Kidney glomerular epithelial cell (primary cell): ENCODE measurements around the gene SCN2A.

Experiments
- DNase-seq: peaks from one replicate; lab custom pipeline; 2025; lab: John Stamatoyannopoulos, UW

SCN2A gene

GRCh38 chr2:165239230-165239629, at the start of gene SCN2A:
TSS of gene SCN2A (plus strand) at chr2:165239414. CDS start at chr2:165295824, 56,410 bp downstream.
- peak; percentile 75 for DNase-seq

- DNase-seq: no peak
These were observed 48.0 kb upstream of the SCN2A start for GRCh38 chr2:165191096-165191728.

- DNase-seq: no peak
These were observed 46.5 kb upstream of the SCN2A start for GRCh38 chr2:165192729-165193128.

- no peak for DNase-seq
These were observed 45.9 kb upstream of the SCN2A start for GRCh38 chr2:165193178-165193777.

- DNase-seq: peak; percentile 22
These were observed 42.8 kb upstream of the SCN2A start for GRCh38 chr2:165196411-165196810.

- DNase-seq: peak; percentile 17
These were observed 41.9 kb upstream of the SCN2A start for GRCh38 chr2:165197346-165197745.

- DNase-seq: no peak
These were observed 41.0 kb upstream of the SCN2A start for GRCh38 chr2:165198181-165198580.

GRCh38 chr2:165202239-165202638, 37.0 kb upstream of the SCN2A start:
- peak; percentile 47 for DNase-seq

- DNase-seq: peak; percentile 59
These were observed 35.3 kb upstream of the SCN2A start, which contains the start of gene SCN3A for GRCh38 chr2:165203689-165204559. TSS of gene SCN3A (minus strand) at chr2:165204050. CDS start at chr2:165176394, 27,656 bp downstream.

- no peak for DNase-seq
These were observed 33.3 kb upstream of the SCN2A start for GRCh38 chr2:165205865-165206264.

- DNase-seq: no peak
These were observed 31.1 kb upstream of the SCN2A start for GRCh38 chr2:165208094-165208493.

- no peak for DNase-seq
These were observed 25.1 kb upstream of the SCN2A start for GRCh38 chr2:165214093-165214492.

- no peak for DNase-seq
These were observed 19.7 kb upstream of the SCN2A start for GRCh38 chr2:165219481-165219880.

GRCh38 chr2:165224941-165225340, 14.3 kb upstream of the SCN2A start:
- DNase-seq: no peak

- DNase-seq: no peak
These were observed 11.6 kb upstream of the SCN2A start for GRCh38 chr2:165227571-165227970.

- no peak for DNase-seq
These were observed 2.2 kb upstream of the SCN2A start for GRCh38 chr2:165237056-165237455.

GRCh38 chr2:165238295-165238694, 919 bp upstream of the SCN2A start:
- DNase-seq: peak; percentile 13

GRCh38 chr2:165239856-165240515, 772 bp downstream of the SCN2A start:
- DNase-seq: no peak

- no peak for DNase-seq
These were observed 1.7 kb downstream of the SCN2A start for GRCh38 chr2:165240916-165241315.

- DNase-seq: no peak
These were observed 6.0 kb downstream of the SCN2A start for GRCh38 chr2:165245081-165245793.

- no peak for DNase-seq
These were observed 9.0 kb downstream of the SCN2A start for GRCh38 chr2:165248238-165248637.

GRCh38 chr2:165251366-165251765, 12.2 kb downstream of the SCN2A start:
- DNase-seq: no peak
